Measurements from ENCODE around the gene ATL3.

GRCh38 chr11:63670433-63671321, 499 bp downstream of the ATL3 start:
- TF ChIP-seq, protein P1, sequence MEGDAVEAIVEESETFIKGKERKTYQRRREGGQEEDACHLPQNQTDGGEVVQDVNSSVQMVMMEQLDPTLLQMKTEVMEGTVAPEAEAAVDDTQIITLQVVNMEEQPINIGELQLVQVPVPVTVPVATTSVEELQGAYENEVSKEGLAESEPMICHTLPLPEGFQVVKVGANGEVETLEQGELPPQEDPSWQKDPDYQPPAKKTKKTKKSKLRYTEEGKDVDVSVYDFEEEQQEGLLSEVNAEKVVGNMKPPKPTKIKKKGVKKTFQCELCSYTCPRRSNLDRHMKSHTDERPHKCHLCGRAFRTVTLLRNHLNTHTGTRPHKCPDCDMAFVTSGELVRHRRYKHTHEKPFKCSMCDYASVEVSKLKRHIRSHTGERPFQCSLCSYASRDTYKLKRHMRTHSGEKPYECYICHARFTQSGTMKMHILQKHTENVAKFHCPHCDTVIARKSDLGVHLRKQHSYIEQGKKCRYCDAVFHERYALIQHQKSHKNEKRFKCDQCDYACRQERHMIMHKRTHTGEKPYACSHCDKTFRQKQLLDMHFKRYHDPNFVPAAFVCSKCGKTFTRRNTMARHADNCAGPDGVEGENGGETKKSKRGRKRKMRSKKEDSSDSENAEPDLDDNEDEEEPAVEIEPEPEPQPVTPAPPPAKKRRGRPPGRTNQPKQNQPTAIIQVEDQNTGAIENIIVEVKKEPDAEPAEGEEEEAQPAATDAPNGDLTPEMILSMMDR (IDR thresholded peaks at IDR 0.05; ENCODE audit: poor library complexity): peak; percentile 32
- no peak for TF ChIP-seq EZH2 (IDR thresholded peaks at IDR 0.05; ENCODE audit: borderline replicate concordance)

Measured in hepatocyte (in vitro differentiated cells).